Measurements from ENCODE around the gene TMEM115. TPM values are rescaled to one million over a fixed set of nuclear protein-coding genes. Genes with fewer than 3 reads are reported as not detected.

Gene TMEM115
- total RNA-seq, 1 experiment from 2014 or later: 17.3 TPM

DNA sequence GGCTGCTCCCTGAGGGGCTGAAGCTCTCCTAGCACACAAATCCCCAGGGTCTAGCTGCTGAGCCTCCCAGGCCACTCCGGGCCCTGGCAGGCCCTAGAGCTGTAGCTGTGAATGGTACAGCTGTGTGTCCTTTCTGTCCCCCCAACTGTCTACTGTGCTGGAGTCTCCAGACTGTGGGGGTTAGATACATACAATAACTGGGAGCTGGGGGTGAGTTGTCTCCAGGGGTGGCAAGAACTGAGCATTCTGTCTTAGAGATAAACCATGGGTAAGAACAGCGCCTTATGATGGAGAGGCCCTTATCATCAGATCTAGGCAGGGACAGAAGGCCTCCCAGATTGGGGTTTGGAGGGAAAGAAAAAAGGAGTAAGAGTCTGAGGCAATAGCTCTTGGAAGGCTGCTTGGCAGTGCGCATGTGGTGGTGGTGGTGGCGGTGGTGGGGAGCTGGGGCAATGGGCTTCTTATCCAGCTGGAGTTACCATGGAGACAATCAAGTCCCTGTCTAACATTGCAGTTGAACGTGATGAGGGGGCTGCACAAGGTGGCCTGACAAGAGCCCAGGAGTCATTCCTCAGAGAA is 5.0 kb downstream of the TMEM115 start:
- TF ChIP-seq, protein P1, sequence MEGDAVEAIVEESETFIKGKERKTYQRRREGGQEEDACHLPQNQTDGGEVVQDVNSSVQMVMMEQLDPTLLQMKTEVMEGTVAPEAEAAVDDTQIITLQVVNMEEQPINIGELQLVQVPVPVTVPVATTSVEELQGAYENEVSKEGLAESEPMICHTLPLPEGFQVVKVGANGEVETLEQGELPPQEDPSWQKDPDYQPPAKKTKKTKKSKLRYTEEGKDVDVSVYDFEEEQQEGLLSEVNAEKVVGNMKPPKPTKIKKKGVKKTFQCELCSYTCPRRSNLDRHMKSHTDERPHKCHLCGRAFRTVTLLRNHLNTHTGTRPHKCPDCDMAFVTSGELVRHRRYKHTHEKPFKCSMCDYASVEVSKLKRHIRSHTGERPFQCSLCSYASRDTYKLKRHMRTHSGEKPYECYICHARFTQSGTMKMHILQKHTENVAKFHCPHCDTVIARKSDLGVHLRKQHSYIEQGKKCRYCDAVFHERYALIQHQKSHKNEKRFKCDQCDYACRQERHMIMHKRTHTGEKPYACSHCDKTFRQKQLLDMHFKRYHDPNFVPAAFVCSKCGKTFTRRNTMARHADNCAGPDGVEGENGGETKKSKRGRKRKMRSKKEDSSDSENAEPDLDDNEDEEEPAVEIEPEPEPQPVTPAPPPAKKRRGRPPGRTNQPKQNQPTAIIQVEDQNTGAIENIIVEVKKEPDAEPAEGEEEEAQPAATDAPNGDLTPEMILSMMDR (conservative IDR thresholded peaks at IDR 0.05; ENCODE audit: low read depth, low read length): no peak
- no peak for TF ChIP-seq EZH2 (IDR thresholded peaks at IDR 0.05; ENCODE audit: borderline replicate concordance, low read depth, low read length, poor library complexity, severe bottlenecking)
- Histone ChIP-seq H3K4me3 (ENCODE audit: low read depth, low read length, poor library complexity, severe bottlenecking) (no peak overlapping the region), H3K27ac (ENCODE audit: low read depth, low read length, poor library complexity, severe bottlenecking) (no peak overlapping the region), H3K9me3 (ENCODE audit: low read depth, low read length, poor library complexity, severe bottlenecking) (no peaks in the 10 kb centered on the region), H3K36me3 (ENCODE audit: insufficient read depth, low read length, poor library complexity, severe bottlenecking) (peaks cover 3% of the 10 kb centered on the region), H3K27me3 (replicated peaks; ENCODE audit: insufficient read depth, low read depth, low read length, poor library complexity) (no peaks in the 10 kb centered on the region), H3K4me1 (ENCODE audit: insufficient read depth, low read length, poor library complexity, severe bottlenecking) (peaks cover 5% of the 10 kb centered on the region)
- ChIA-PET CTCF (no interaction called here), POLR2A (ENCODE audit: low non-redundant PET) (no interaction called here)
- intact Hi-C loops (cut with micrococcal nuclease; ENCODE audit: unreplicated experiment): loop anchor here (5.0 kb wide), 1 partner anchor 188 kb away; no protein-coding TSS in a partner anchor
- no peak for DNase-seq (ENCODE audit: low spot score)
- BruUV-seq (replicated peaks): no TSS peak

DNA sequence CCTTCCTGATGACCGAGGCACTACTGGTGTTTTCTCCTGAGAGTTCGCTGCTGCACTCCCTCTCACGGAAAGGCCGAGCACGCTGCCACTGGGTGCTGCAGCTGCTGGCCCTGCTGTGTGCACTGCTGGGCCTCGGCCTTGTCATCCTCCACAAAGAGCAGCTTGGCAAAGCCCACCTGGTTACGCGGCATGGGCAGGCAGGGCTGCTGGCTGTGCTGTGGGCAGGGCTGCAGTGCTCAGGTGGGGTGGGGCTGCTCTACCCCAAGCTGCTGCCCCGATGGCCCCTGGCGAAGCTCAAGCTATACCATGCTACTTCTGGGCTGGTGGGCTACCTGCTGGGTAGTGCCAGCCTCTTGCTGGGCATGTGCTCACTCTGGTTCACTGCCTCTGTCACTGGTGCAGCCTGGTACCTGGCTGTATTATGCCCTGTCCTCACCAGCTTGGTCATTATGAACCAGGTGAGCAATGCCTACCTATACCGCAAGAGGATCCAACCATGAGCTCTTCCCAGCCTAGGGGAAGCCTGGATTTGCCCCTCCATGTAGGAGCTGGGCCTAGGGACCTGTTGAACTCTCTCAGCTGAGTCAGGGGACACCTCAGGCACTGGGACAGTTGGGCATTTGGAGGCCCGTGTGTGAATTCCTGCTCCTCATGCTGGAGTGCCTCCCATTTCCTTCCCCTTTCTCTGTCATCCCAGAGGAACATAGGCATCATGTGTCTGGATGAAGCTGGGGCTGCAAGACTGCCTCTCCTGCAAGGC is 5.9 kb downstream of the TMEM115 start:
- Histone ChIP-seq H3K27ac (ENCODE audit: low read depth, low read length, poor library complexity, severe bottlenecking) (no peak overlapping the region), H3K4me1 (ENCODE audit: insufficient read depth, low read length, poor library complexity, severe bottlenecking) (peaks cover 5% of the 10 kb centered on the region), H3K36me3 (ENCODE audit: insufficient read depth, low read length, poor library complexity, severe bottlenecking) (peaks cover 3% of the 10 kb centered on the region), H3K4me3 (ENCODE audit: low read depth, low read length, poor library complexity, severe bottlenecking) (no peak overlapping the region), H3K27me3 (replicated peaks; ENCODE audit: insufficient read depth, low read depth, low read length, poor library complexity) (no peaks in the 10 kb centered on the region), H3K9me3 (ENCODE audit: low read depth, low read length, poor library complexity, severe bottlenecking) (no peaks in the 10 kb centered on the region)
- intact Hi-C loops (cut with micrococcal nuclease; ENCODE audit: unreplicated experiment): loop anchor here (5.0 kb wide), 1 partner anchor 189 kb away; no protein-coding TSS in a partner anchor
- ChIA-PET POLR2A (ENCODE audit: low non-redundant PET) (no interaction called here), CTCF (no interaction called here)
- BruUV-seq (replicated peaks): no TSS peak
- no peak for DNase-seq (ENCODE audit: low spot score)
- TF ChIP-seq EZH2 (IDR thresholded peaks at IDR 0.05; ENCODE audit: borderline replicate concordance, low read depth, low read length, poor library complexity, severe bottlenecking): no peak
- TF ChIP-seq, protein P1 (conservative IDR thresholded peaks at IDR 0.05; ENCODE audit: low read depth, low read length): no peak

DNA sequence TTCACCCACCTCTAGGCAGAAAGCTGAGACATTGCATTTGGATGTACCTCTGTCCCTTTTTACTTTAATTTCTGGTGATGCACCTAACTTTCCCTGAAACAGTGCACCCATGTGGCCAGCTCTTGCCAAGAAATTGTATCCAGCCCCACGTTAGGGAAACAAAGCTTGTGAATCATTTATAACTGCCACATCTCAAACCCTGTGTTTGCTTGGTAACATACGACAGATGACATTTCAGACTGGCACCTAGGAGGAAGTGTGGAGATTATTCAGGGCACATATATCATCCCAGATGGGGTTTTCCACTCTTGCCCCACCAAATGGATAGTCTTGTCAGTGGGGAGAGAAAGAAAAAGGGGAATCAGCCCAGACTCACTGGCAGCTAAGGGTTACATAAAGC is 6.5 kb downstream of the TMEM115 start:
- intact Hi-C loops (cut with micrococcal nuclease; ENCODE audit: unreplicated experiment): loop anchor here (5.0 kb wide), 1 partner anchor 190 kb away; no protein-coding TSS in a partner anchor
- TF ChIP-seq, protein P1 (conservative IDR thresholded peaks at IDR 0.05; ENCODE audit: low read depth, low read length): 0 out of 2 replicates have a peak, but pooled peaks have one; percentile 18
- no peak for TF ChIP-seq EZH2 (IDR thresholded peaks at IDR 0.05; ENCODE audit: borderline replicate concordance, low read depth, low read length, poor library complexity, severe bottlenecking)

More for the DNA sequence above, 6.5 kb downstream of the TMEM115 start:
- H3K4me1 ChIP-seq (ENCODE audit: insufficient read depth, low read length, poor library complexity, severe bottlenecking): peaks cover 5% of the 10 kb centered on the region
- ChIA-PET POLR2A (ENCODE audit: low non-redundant PET) (no interaction called here), CTCF (no interaction called here)
- no peak overlapping the region for H3K4me3 ChIP-seq (ENCODE audit: low read depth, low read length, poor library complexity, severe bottlenecking)
- peaks cover 3% of the 10 kb centered on the region for H3K36me3 ChIP-seq (ENCODE audit: insufficient read depth, low read length, poor library complexity, severe bottlenecking)
- no peaks in the 10 kb centered on the region for H3K9me3 ChIP-seq (ENCODE audit: low read depth, low read length, poor library complexity, severe bottlenecking)
- no peak overlapping the region for H3K27ac ChIP-seq (ENCODE audit: low read depth, low read length, poor library complexity, severe bottlenecking)
- H3K27me3 ChIP-seq (replicated peaks; ENCODE audit: insufficient read depth, low read depth, low read length, poor library complexity): no peaks in the 10 kb centered on the region
- TSS peak; percentile 54 for BruUV-seq (replicated peaks)
- no peak for DNase-seq (ENCODE audit: low spot score)
